Measurements from ENCODE around the gene NCAPD2.
A peak's percentile ranks its signal among the peaks of the same experiment; 100 is the strongest.

- TF ChIP-seq CTCF (IDR thresholded peaks at IDR 0.05) = no peak
- no peak for TF ChIP-seq RXRA (IDR thresholded peaks at IDR 0.05; ENCODE audit: borderline replicate concordance, low read depth)
- TF ChIP-seq TAF1 (IDR thresholded peaks at IDR 0.05; ENCODE audit: borderline replicate concordance, low read depth, low read length) = peak; percentile 88
- no peak for TF ChIP-seq FOSL2 (IDR thresholded peaks at IDR 0.05; ENCODE audit: borderline replicate concordance, low read depth)
These were observed 935 bp upstream of the NCAPD2 start, which contains the start of gene MRPL51 for GRCh38 chr12:6492838-6493496.
